NCI-H526 (cell line): ENCODE results near the gene TMEM59L.
A peak's percentile ranks its signal among the peaks of the same experiment; 100 is the strongest.
"Not testable (repeated sequence)": the region's sequence is repeated elsewhere in the genome, so short reads cannot be mapped to it uniquely, and the experiment has no call there.

Experiments
- DNase-seq, 2 experiments: peaks; one replicate each; lab custom pipeline; 2025; lab: John Stamatoyannopoulos, UW

TMEM59L gene

GRCh38 chr19:18594096-18594823 lies 18.4 kb upstream of the TMEM59L start:
- DNase-seq: peak; percentile 24 to 82

- no peak for DNase-seq
Observed at GRCh38 chr19:18594824-18595373, 17.8 kb upstream of the TMEM59L start.

- no peak for DNase-seq
Observed at GRCh38 chr19:18595475-18595874, 17.2 kb upstream of the TMEM59L start.

- DNase-seq: peak in 1 of 2 experiments; percentile 36
Observed at GRCh38 chr19:18596752-18597157, 15.9 kb upstream of the TMEM59L start.

- no peak for DNase-seq
Observed at GRCh38 chr19:18597809-18598660, 14.6 kb upstream of the TMEM59L start.

- no peak for DNase-seq
Observed at GRCh38 chr19:18599485-18599884, 13.2 kb upstream of the TMEM59L start.

- not testable (repeated sequence) for DNase-seq
Observed at GRCh38 chr19:18600692-18601397, 11.8 kb upstream of the TMEM59L start.

- no peak for DNase-seq
Observed at GRCh38 chr19:18601875-18602274, 10.8 kb upstream of the TMEM59L start.

- DNase-seq: peak in 1 of 2 experiments; percentile 46
Observed at GRCh38 chr19:18603255-18603957, 9.3 kb upstream of the TMEM59L start.

- DNase-seq: no peak
Observed at GRCh38 chr19:18603958-18604819, 8.5 kb upstream of the TMEM59L start.

- DNase-seq: no peak
Observed at GRCh38 chr19:18604820-18605159, 7.9 kb upstream of the TMEM59L start.

GRCh38 chr19:18605196-18605545 lies 7.5 kb upstream of the TMEM59L start:
- DNase-seq: no peak

- DNase-seq: peak in 1 of 2 experiments; percentile 21
Observed at GRCh38 chr19:18605546-18606280, 7.0 kb upstream of the TMEM59L start.

GRCh38 chr19:18606281-18607225 lies 6.1 kb upstream of the TMEM59L start, which contains the start of gene CRLF1:
CRLF1 (minus strand) TSS chr19:18606799; CDS start chr19:18606656, 143 bp downstream.
- no peak for DNase-seq

GRCh38 chr19:18607226-18608101 lies 5.2 kb upstream of the TMEM59L start:
- no peak for DNase-seq

GRCh38 chr19:18608102-18608804 lies 4.4 kb upstream of the TMEM59L start:
- DNase-seq: no peak
